Lower lobe of right lung (tissue), 2 donors: ENCODE results near the gene MEN1. TPM values are rescaled to one million over a fixed set of nuclear protein-coding genes. Genes with fewer than 3 reads are reported as not detected.
A peak's percentile ranks its signal among the peaks of the same experiment; 100 is the strongest.

ENCODE experiments used
- ATAC-seq, 2 donors: fragments of 200-7000 bp; cut with Tn5 transposase; one replicate each; pipeline ENCODE4 v1.9.1; 2020 to 2022; ENCODE audit warnings: mild to moderate bottlenecking in 2 of 2, moderate library complexity in 2 of 2
- DNase-seq: peaks from one replicate; pipeline ENCODE4 v3.0.0-alpha.2; 2020
- H3K27ac ChIP-seq: fragments of 200-600 bp; one replicate; pipeline ENCODE4 v1.8.0; 2022
- H3K27me3 ChIP-seq: fragments of 200-600 bp; one replicate; pipeline ENCODE4 v1.8.0; 2022; ENCODE audit warnings: low read depth
- H3K36me3 ChIP-seq: fragments of 200-600 bp; one replicate; pipeline ENCODE4 v1.8.0; 2022; ENCODE audit warnings: mild to moderate bottlenecking
- H3K4me1 ChIP-seq: fragments of 200-600 bp; one replicate; pipeline ENCODE4 v1.8.0; 2022
- H3K4me3 ChIP-seq: fragments of 200-600 bp; one replicate; pipeline ENCODE4 v1.8.0; 2022; ENCODE audit warnings: mild to moderate bottlenecking
- H3K9me3 ChIP-seq: fragments of 200-600 bp; one replicate; pipeline ENCODE4 v1.8.0; 2022
- CTCF ChIP-seq: fragments of 200-600 bp; IDR thresholded peaks from one replicate; pipeline ENCODE4 v1.8.0; 2022; ENCODE audit warnings: antibody characterized with exemption, mild to moderate bottlenecking
- intact Hi-C: fragments of 100-400 bp; cut with DNase I; formaldehyde crosslinking; loops from one replicate; pipeline ENCODE4 v1.11.0; 2022
- total RNA-seq: library from RNA; stranded (reverse); fragmentation: NEBNext Ultra II Directional; extraction: Animal tissue kit (Norgen Biotek cat#: 25700); gene quantifications from one replicate; pipeline ENCODE4 v1.2.1, GENCODE V29; 2021
- donor health status: DM: no; HTN: yes; CAD: no; lungs with severe emphysema.

MEN1 gene
- total RNA-seq, 1 donor from 2014 or later, result 22.7 TPM

DNA sequence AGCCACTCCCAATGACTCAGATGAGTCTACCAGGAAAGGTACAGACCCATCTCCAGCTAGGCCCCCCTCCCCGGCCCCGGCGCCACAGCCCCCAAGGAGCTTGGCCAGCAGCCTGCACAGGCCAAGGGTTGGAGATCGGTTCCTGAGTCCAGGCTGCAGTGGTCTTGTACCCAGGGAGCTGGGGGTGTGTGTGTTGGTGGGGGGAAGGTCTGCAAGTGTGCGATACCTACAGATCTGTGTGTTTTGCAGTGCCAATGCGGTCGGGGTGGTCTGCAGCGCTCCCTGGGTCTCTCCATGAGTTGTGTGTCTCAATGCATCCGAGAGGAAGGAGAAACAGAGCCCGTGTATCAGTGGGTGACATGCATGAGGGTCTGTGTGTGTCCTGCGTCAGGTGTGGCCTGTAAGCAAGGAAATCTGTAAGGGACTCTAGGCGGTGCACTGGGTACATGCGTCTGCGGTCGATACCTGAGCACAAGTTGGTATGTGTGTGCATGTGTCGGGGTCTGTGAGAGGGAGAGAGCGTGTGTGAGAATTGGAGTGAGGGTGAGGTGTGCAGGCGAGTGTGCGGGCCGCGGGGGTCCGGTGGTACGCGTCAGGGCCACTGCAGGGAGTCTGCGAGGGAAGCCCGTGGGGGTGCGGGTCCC lies 33.5 kb upstream of the MEN1 start:
- Histone ChIP-seq H3K4me3 (peak overlapping the region; percentile 65), H3K27me3 (no peaks in the 10 kb centered on the region), H3K9me3 (no peaks in the 10 kb centered on the region), H3K36me3 (peaks cover 10% of the 10 kb centered on the region), H3K27ac (peak overlapping the region; percentile 86), H3K4me1 (peaks cover 41% of the 10 kb centered on the region)
- DNase-seq (no peak), ATAC-seq (peak in 1 of 2 donors; percentile 0)
- no peak for TF ChIP-seq CTCF
- intact Hi-C loops, result no loop called here

- peak; percentile 39 to 49 for ATAC-seq
- H3K36me3 ChIP-seq, result peaks cover 17% of the 10 kb centered on the region
Observed at GRCh38 chr11:64842851-64843685, 32.7 kb upstream of the MEN1 start.

DNA sequence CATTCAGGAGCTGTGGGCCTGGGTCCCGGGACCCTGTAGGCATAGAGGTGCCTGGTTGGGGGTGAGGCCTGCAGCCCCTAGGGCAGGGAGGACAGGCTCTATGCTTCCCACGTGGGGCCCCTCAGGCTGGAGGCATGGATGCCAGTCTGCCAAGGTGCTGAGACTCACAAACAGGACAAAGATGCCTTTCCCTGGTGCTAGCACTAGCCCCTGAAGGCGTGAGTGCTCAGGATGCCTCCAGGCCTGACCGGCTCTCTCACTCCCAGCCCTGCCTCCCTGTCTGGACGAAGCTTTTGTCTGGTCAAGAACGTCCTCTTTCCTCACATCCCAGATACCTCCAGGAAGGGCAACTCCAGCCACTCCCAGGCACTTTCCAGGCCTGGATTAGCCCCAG lies 32.0 kb upstream of the MEN1 start:
- Histone ChIP-seq H3K9me3 (no peaks in the 10 kb centered on the region), H3K27me3 (no peaks in the 10 kb centered on the region), H3K27ac (peak overlapping the region; percentile 86), H3K4me3 (no peak overlapping the region), H3K4me1 (peaks cover 27% of the 10 kb centered on the region), H3K36me3 (peaks cover 22% of the 10 kb centered on the region)
- intact Hi-C loops, result no loop called here
- TF ChIP-seq CTCF, result no peak
- no peak for DNase-seq
- ATAC-seq, result no peak

More at GRCh38 chr11:64842851-64843685, 32.7 kb upstream of the MEN1 start:
- intact Hi-C loops, result no loop called here
- TF ChIP-seq CTCF, result no peak
- H3K4me1 ChIP-seq, result peaks cover 34% of the 10 kb centered on the region
- DNase-seq, result peak; percentile 77
- peak overlapping the region; percentile 86 for H3K27ac ChIP-seq
- no peaks in the 10 kb centered on the region for H3K27me3 ChIP-seq
- H3K9me3 ChIP-seq, result no peaks in the 10 kb centered on the region
- H3K4me3 ChIP-seq, result peak overlapping the region; percentile 65

DNA sequence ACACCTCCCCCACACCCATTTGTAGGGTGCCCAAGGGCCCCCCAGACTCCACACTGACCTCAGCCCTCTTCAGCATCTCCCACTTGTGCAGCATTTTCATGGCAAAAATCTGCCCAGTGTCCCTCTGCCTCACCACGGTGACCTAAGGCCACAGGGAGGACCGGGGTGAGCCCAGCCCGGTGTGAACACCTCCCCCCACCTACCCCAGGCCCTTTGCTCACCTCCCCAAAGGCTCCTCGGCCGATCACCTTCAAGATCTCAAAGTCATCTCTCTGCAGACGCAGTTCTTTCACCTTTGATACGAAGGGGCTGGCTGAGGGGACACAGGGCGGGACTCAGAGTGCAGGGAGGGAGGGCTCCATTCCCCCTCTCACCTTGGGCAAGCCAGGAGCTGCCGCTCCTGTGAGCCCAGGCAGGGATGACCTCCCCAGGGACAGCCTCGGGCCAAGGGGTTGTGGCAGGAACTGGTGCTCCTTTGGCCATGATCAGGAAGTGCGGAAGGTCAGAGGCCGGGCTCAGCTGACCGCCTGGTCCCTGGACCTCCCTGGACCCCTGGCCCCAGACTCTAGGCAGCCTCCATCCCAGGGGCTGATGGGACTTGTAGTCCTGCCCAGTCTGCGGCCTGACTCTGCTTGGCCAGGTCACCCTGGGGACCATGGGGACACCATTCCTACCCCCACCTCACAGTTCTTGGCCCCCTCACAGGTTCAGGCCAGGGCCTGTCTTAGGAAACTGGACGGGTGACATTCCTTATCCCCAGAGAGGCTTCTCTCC lies 31.4 kb upstream of the MEN1 start:
- Histone ChIP-seq H3K27me3 (no peaks in the 10 kb centered on the region), H3K9me3 (no peaks in the 10 kb centered on the region), H3K27ac (peak overlapping the region; percentile 6), H3K4me3 (no peak overlapping the region), H3K36me3 (peaks cover 22% of the 10 kb centered on the region), H3K4me1 (peaks cover 21% of the 10 kb centered on the region)
- intact Hi-C loops, result no loop called here
- no peak for DNase-seq
- no peak for ATAC-seq
- TF ChIP-seq CTCF, result no peak
